ENCODE measurements around the gene OR56B1.

GRCh38 chr11:5695580-5695979 is 40.7 kb upstream of the OR56B1 start:
- no peak for TF ChIP-seq EZH2 (IDR thresholded peaks at IDR 0.05; ENCODE audit: insufficient read depth, poor library complexity, severe bottlenecking)
- TF ChIP-seq EZH2phosphoT487 (IDR thresholded peaks at IDR 0.05; ENCODE audit: insufficient read depth, low read depth) = no peak

Data from GM23248 (cell line).